K562 (cell line): Measurements from ENCODE around the gene STEAP3. TPM values are rescaled to one million over a fixed set of nuclear protein-coding genes. Genes with fewer than 3 reads are reported as not detected.
A peak's percentile ranks its signal among the peaks of the same experiment; 100 is the strongest.

ENCODE experiments used
- ARID1B ChIP-seq: fragments of 450-650 bp; IDR thresholded peaks from 2 replicates; pipeline ENCODE4 v1.6.1; 2016; ENCODE audit warnings: antibody characterized with exemption, mild to moderate bottlenecking, inconsistent platforms
- ARID3A ChIP-seq: IDR thresholded peaks from 2 replicates; pipeline ENCODE4 v1.6.1; 2012; ENCODE audit warnings: low read depth, low read length, improper control_type of control experiment, borderline replicate concordance
- FOXP1 ChIP-seq: sonication (generic); formaldehyde crosslinking; IDR thresholded peaks from 2 replicates; pipeline ENCODE4 v1.8.0; 2022; ENCODE audit warnings: mild to moderate bottlenecking, missing genetic modification reagents
- GABPA ChIP-seq: fragments of 200-800 bp; sonication (Bioruptor generic); conservative IDR thresholded peaks from 2 replicates; pipeline ENCODE4 v1.6.1; 2016; ENCODE audit warnings: low read depth, missing genetic modification characterization, missing compliant biosample characterization
- HNRNPL ChIP-seq: fragments of 200-400 bp; formaldehyde crosslinking; IDR thresholded peaks from 2 replicates; pipeline ENCODE4 v1.6.1; 2017; ENCODE audit warnings: low read depth, mild to moderate bottlenecking, low read length
- ILF3 ChIP-seq: fragments of 450-650 bp; IDR thresholded peaks from 2 replicates; pipeline ENCODE4 v1.6.1; 2018; ENCODE audit warnings: antibody characterized with exemption, mild to moderate bottlenecking, moderate library complexity, borderline replicate concordance
- KLF6 ChIP-seq: fragments of 250-450 bp; sonication (Bioruptor Pico); IDR thresholded peaks from 2 replicates; pipeline ENCODE4 v1.4.0; 2020; ENCODE audit warnings: mild to moderate bottlenecking, moderate library complexity, borderline replicate concordance
- MCM2 ChIP-seq: fragments of 450-650 bp; IDR thresholded peaks from 2 replicates; pipeline ENCODE4 v1.6.1; 2017; ENCODE audit warnings: low read depth, mild to moderate bottlenecking
- NCOA4 ChIP-seq: fragments of 450-650 bp; IDR thresholded peaks from 2 replicates; pipeline ENCODE4 v1.6.1; 2018; ENCODE audit warnings: mild to moderate bottlenecking; ENCODE audit not compliant: partially characterized antibody
- NCOR1 ChIP-seq: fragments of 450-650 bp; IDR thresholded peaks from 2 replicates; pipeline ENCODE4 v1.6.1; 2016; ENCODE audit warnings: mild to moderate bottlenecking, moderate library complexity
- NFYB ChIP-seq: IDR thresholded peaks from 2 replicates; pipeline ENCODE4 v1.6.1; 2011; ENCODE audit warnings: mild to moderate bottlenecking, moderate library complexity; ENCODE audit not compliant: insufficient read length; ENCODE audit errors: extremely low read depth
- POLR2AphosphoS5 ChIP-seq: IDR thresholded peaks from 2 replicates; pipeline ENCODE4 v1.6.1; 2011; ENCODE audit warnings: mild to moderate bottlenecking, low read depth, low read length, moderate library complexity; ENCODE audit not compliant: control insufficient read depth, insufficient read depth
- RAD51 ChIP-seq: fragments of 450-650 bp; IDR thresholded peaks from 2 replicates; pipeline ENCODE4 v1.7.1; 2016; ENCODE audit warnings: low read depth, mild to moderate bottlenecking, borderline replicate concordance
- RB1 ChIP-seq: fragments of 450-650 bp; IDR thresholded peaks from 2 replicates; pipeline ENCODE4 v1.6.1; 2017; ENCODE audit warnings: low read depth, mild to moderate bottlenecking
- RFX5 ChIP-seq: IDR thresholded peaks from 2 replicates; pipeline ENCODE4 v1.6.1; 2011; ENCODE audit warnings: low read depth, mild to moderate bottlenecking, improper control_type of control experiment, low read length
- SMAD4 ChIP-seq: fragments of 250-450 bp; sonication (Bioruptor Pico); conservative IDR thresholded peaks from 2 replicates; pipeline ENCODE4 v1.8.0; 2021; ENCODE audit warnings: inconsistent platforms, mild to moderate bottlenecking, moderate library complexity
- SREBF1 ChIP-seq: fragments of 150-350 bp; IDR thresholded peaks from 2 replicates; pipeline ENCODE4 v1.6.1; 2014; ENCODE audit warnings: antibody characterized with exemption, low read depth, low read length, borderline replicate concordance
- TCFL5 ChIP-seq: fragments of 250-450 bp; sonication (Bioruptor Pico); conservative IDR thresholded peaks from 2 replicates; pipeline ENCODE4 v1.6.1; 2021; ENCODE audit warnings: mild to moderate bottlenecking, moderate library complexity, matching md5 sums
- ZBED1 ChIP-seq: IDR thresholded peaks from 2 replicates; pipeline ENCODE4 v1.6.1; 2014
- ZC3H8 ChIP-seq: fragments of 450-650 bp; IDR thresholded peaks from 2 replicates; pipeline ENCODE4 v1.6.1; 2017
- ZKSCAN1 ChIP-seq: fragments of 150-350 bp; IDR thresholded peaks from 2 replicates; pipeline ENCODE4 v1.6.1; 2016; ENCODE audit warnings: low read depth, low read length
- ZNF12 ChIP-seq: sonication (generic); formaldehyde crosslinking; IDR thresholded peaks from 2 replicates; pipeline ENCODE4 v1.4.0; 2020; ENCODE audit warnings: mild to moderate bottlenecking, missing genetic modification reagents
- ZNF398 ChIP-seq: fragments of 250-450 bp; sonication (Bioruptor Pico); IDR thresholded peaks from 2 replicates; pipeline ENCODE4 v1.8.0; 2021; ENCODE audit warnings: moderate library complexity, mild to moderate bottlenecking, inconsistent platforms
- ZNF444 ChIP-seq: fragments of 250-450 bp; sonication (Bioruptor Pico); IDR thresholded peaks from 2 replicates; pipeline ENCODE4 v1.4.0; 2020; ENCODE audit warnings: mild to moderate bottlenecking, moderate library complexity
- ZNF445 ChIP-seq: fragments of 250-450 bp; sonication (Bioruptor Pico); IDR thresholded peaks from 2 replicates; pipeline ENCODE4 v1.4.0; 2020; ENCODE audit warnings: low read depth, mild to moderate bottlenecking, moderate library complexity
- ZNF57 ChIP-seq: fragments of 450-650 bp; formaldehyde crosslinking; IDR thresholded peaks from 2 replicates; pipeline ENCODE4 v1.4.0; 2020; ENCODE audit warnings: mild to moderate bottlenecking, moderate library complexity
- polyA plus RNA-seq, 8 experiments: library from polyadenylated mRNA; depleted of rRNA in 4 of 8; stranded (reverse) in 5 of 8; unstranded in 3 of 8; fragments of >200 nt; fragmentation: Nextera tagmentation in 2 of 8; fragmentation: Illumina TruSeq in 1 of 8; extraction: Ambion mirVana in 2 of 8; extraction: Trizol in 1 of 8; gene quantifications; 2 replicates each; pipeline versions ENCODE4 v1.2.1 to v1.2.3, GENCODE V29; 2011 to 2014; ENCODE audit warnings: inconsistent platforms in 1 of 8, missing spikeins in 1 of 8
- total RNA-seq, 7 experiments: library from RNA; depleted of rRNA in 6 of 7; stranded (reverse); fragments of >200 nt in 6 of 7; fragmentation: Illumina TruSeq in 2 of 7; extraction: Trizol in 2 of 7; gene quantifications; 2 replicates each; pipeline versions ENCODE4 v1.2.1 to v1.2.3, GENCODE V29; 2011 to 2021; ENCODE audit warnings: low replicate concordance in 1 of 7
- TF ChIP-seq, protein P1 (sequence below): fragments of 250-450 bp; sonication (Bioruptor Pico); IDR thresholded peaks from 2 replicates; pipeline ENCODE4 v1.9.0; 2021; ENCODE audit warnings: mild to moderate bottlenecking
- TF ChIP-seq, protein P2 (sequence below): sonication (generic); formaldehyde crosslinking; IDR thresholded peaks from 2 replicates; pipeline ENCODE4 v1.8.1; 2022; ENCODE audit warnings: missing genetic modification reagents

Gene STEAP3
- total and polyA plus RNA-seq, 9 of the 15 experiments (the other 6 are each of a cell fraction or from before 2014, with no cell fraction given), result 1.8 to 31.6 (median 9.0) TPM

DNA sequence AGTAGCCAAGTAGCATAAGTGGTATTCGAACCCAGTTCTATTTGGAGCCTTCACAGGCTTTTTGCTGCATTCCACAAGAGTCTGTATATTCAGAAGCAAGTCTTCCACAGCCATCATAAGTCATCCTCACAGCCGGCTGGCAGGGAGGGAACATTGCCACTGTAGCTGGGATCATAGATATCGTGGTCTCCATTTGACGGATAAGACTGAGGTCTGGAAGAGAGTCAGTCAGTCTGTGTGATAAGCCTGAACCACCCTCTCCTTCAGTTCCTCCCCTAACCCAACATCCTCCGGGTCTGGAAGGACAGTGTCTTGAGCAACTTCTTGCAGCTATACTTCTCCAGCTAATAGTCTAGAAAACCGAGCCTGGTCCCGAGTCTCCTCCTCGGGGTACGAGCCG, 48.1 kb upstream of the STEAP3 start (continued):
- TF ChIP-seq HNRNPL, result no peak
- no peak for TF ChIP-seq ZNF398 (CRISPR knock-in tag)
- no peak for TF ChIP-seq TCFL5
- no peak for TF ChIP-seq NCOA4
- no peak for TF ChIP-seq RAD51
- no peak for TF ChIP-seq GABPA (tag)
- TF ChIP-seq ARID1B, result peak; percentile 75
- TF ChIP-seq NFYB, result no peak
- TF ChIP-seq NCOR1, result peak; percentile 72
- TF ChIP-seq RB1, result no peak
- no peak for TF ChIP-seq ZBED1
- no peak for TF ChIP-seq ZNF445 (CRISPR knock-in tag)
- no peak for TF ChIP-seq ZNF57 (CRISPR knock-in tag)
- no peak for TF ChIP-seq ZKSCAN1
- TF ChIP-seq ARID3A, result no peak
- TF ChIP-seq SREBF1, result no peak
- TF ChIP-seq FOXP1, result no peak
- no peak for TF ChIP-seq RFX5
- no peak for TF ChIP-seq KLF6 (CRISPR knock-in tag)
- peak; percentile 53; the same call in 1 of the 2 replicates for TF ChIP-seq POLR2AphosphoS5
- no peak for TF ChIP-seq ILF3
- TF ChIP-seq, protein P1, sequence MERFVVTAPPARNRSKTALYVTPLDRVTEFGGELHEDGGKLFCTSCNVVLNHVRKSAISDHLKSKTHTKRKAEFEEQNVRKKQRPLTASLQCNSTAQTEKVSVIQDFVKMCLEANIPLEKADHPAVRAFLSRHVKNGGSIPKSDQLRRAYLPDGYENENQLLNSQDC (CRISPR knock-in tag), result no peak
- no peak for TF ChIP-seq MCM2
- TF ChIP-seq, protein P2, sequence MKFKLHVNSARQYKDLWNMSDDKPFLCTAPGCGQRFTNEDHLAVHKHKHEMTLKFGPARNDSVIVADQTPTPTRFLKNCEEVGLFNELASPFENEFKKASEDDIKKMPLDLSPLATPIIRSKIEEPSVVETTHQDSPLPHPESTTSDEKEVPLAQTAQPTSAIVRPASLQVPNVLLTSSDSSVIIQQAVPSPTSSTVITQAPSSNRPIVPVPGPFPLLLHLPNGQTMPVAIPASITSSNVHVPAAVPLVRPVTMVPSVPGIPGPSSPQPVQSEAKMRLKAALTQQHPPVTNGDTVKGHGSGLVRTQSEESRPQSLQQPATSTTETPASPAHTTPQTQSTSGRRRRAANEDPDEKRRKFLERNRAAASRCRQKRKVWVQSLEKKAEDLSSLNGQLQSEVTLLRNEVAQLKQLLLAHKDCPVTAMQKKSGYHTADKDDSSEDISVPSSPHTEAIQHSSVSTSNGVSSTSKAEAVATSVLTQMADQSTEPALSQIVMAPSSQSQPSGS (CRISPR knock-in tag), result no peak
- TF ChIP-seq ZNF444 (CRISPR knock-in tag), result no peak
- peak; percentile 77 for TF ChIP-seq SMAD4 (CRISPR knock-in tag)
- no peak for TF ChIP-seq ZC3H8
- TF ChIP-seq ZNF12, result no peak
